CD4-positive, alpha-beta memory T cell (primary cell): Measurements from ENCODE around the gene ASCL2. TPM values are rescaled to one million over a fixed set of nuclear protein-coding genes. Genes with fewer than 3 reads are reported as not detected.
A peak's percentile ranks its signal among the peaks of the same experiment; 100 is the strongest.

Experiments
- CTCF ChIA-PET: fragments of 350-600 bp; sonication (Branson Sonifier 250); formaldehyde crosslinking; loops from one replicate; lab custom pipeline; 2021; ENCODE audit warnings: inconsistent platforms; ENCODE audit not compliant: partially characterized antibody; lab: Charles Lee
- POLR2A ChIA-PET: fragments of 350-600 bp; sonication (Branson Sonifier 250); formaldehyde crosslinking; loops from one replicate; lab custom pipeline; 2021; ENCODE audit not compliant: partially characterized antibody; lab: Charles Lee
- DNase-seq, 5 donors: peaks; one replicate each; pipeline versions ENCODE4 v3.0.0 to v3.0.0-alpha.2; 2020 to 2022; ENCODE audit warnings: mixed read lengths in 1 of 5
- H3K27ac ChIP-seq: one replicate; pipeline ENCODE4 v1.7.0; 2013; ENCODE audit warnings: low read depth, low read length
- H3K27me3 ChIP-seq: 2 replicates; pipeline ENCODE4 v1.7.0; 2013; ENCODE audit warnings: mild to moderate bottlenecking, low read length, moderate library complexity; ENCODE audit not compliant: insufficient read depth
- H3K36me3 ChIP-seq: 2 replicates; pipeline ENCODE4 v1.7.0; 2013; ENCODE audit warnings: mild to moderate bottlenecking, low read length, moderate library complexity; ENCODE audit not compliant: insufficient read depth
- H3K4me1 ChIP-seq: 2 replicates; pipeline ENCODE4 v1.7.0; 2013; ENCODE audit warnings: mild to moderate bottlenecking, low read length, moderate library complexity; ENCODE audit not compliant: insufficient read depth
- H3K4me3 ChIP-seq, 2 donors: one replicate each; pipeline ENCODE4 v1.7.0; 2013; ENCODE audit warnings: low read length in 2 of 2, mild to moderate bottlenecking in 1 of 2
- H3K9me3 ChIP-seq, 2 donors: one replicate each; pipeline ENCODE4 v1.7.0; 2013; ENCODE audit warnings: low read length in 2 of 2, control low read depth in 1 of 2; ENCODE audit not compliant: control insufficient read depth in 1 of 2
- H3K27ac Mint-ChIP-seq, 7 donors: one replicate each; pipeline ENCODE4 v1.8.0; 2020 to 2021; ENCODE audit warnings: mixed read lengths in 7 of 7, mild to moderate bottlenecking in 6 of 7, inconsistent platforms in 3 of 7, moderate library complexity in 3 of 7
- H3K27me3 Mint-ChIP-seq, 2 donors: one replicate each; pipeline ENCODE4 v1.8.0; 2020 to 2021; ENCODE audit warnings: mixed read lengths in 2 of 2
- H3K36me3 Mint-ChIP-seq, 2 donors: one replicate each; pipeline ENCODE4 v1.8.0; 2020 to 2021; ENCODE audit warnings: mixed read lengths in 2 of 2, inconsistent platforms in 1 of 2, mild to moderate bottlenecking in 1 of 2
- H3K4me1 Mint-ChIP-seq, 4 donors: one replicate each; pipeline ENCODE4 v1.8.0; 2020 to 2021; ENCODE audit warnings: mixed read lengths in 4 of 4, mild to moderate bottlenecking in 1 of 4
- H3K4me3 Mint-ChIP-seq, 8 donors: one replicate each; pipeline ENCODE4 v1.8.0; 2020 to 2021; ENCODE audit warnings: mixed read lengths in 8 of 8, mild to moderate bottlenecking in 7 of 8, moderate library complexity in 6 of 8, inconsistent platforms in 3 of 8
- H3K9me3 Mint-ChIP-seq, 8 donors: one replicate each; pipeline ENCODE4 v1.8.0; 2020 to 2021; ENCODE audit warnings: mixed read lengths in 8 of 8, mild to moderate bottlenecking in 5 of 8, inconsistent platforms in 3 of 8, moderate library complexity in 1 of 8
- intact Hi-C: fragments of 100-400 bp; cut with micrococcal nuclease; formaldehyde crosslinking; loops from one replicate; pipeline ENCODE4 v1.15.1; 2023
- polyA plus RNA-seq, 2 donors: library from polyadenylated mRNA; unstranded; fragments of 300-500 nt; fragmentation: Illumina TruSeq; gene quantifications; one replicate each; pipeline ENCODE4 v1.2.3, GENCODE V29; 2021
- total RNA-seq, 2 experiments: library from RNA; stranded (reverse); gene quantifications; one replicate each; pipeline ENCODE4 v1.2.3, GENCODE V29; 2021

ASCL2 gene
- total and polyA plus RNA-seq, 4 experiments from 2014 or later: 0.29 to 0.57 TPM; not detected in 2

GRCh38 chr11:2308713-2309112 is 38.3 kb upstream of the ASCL2 start:
- H3K4me1 ChIP-seq: peaks cover 41% of the 10 kb centered on the region
- peaks cover 4 to 5% of the 10 kb centered on the region in 2 donors for H3K36me3 Mint-ChIP-seq
- POLR2A ChIA-PET: interaction anchor here (1.0 kb wide), 1 partner anchor 91 kb away, joined by 4 read pairs; the partner anchor contains the start of gene TSSC4

DNA sequence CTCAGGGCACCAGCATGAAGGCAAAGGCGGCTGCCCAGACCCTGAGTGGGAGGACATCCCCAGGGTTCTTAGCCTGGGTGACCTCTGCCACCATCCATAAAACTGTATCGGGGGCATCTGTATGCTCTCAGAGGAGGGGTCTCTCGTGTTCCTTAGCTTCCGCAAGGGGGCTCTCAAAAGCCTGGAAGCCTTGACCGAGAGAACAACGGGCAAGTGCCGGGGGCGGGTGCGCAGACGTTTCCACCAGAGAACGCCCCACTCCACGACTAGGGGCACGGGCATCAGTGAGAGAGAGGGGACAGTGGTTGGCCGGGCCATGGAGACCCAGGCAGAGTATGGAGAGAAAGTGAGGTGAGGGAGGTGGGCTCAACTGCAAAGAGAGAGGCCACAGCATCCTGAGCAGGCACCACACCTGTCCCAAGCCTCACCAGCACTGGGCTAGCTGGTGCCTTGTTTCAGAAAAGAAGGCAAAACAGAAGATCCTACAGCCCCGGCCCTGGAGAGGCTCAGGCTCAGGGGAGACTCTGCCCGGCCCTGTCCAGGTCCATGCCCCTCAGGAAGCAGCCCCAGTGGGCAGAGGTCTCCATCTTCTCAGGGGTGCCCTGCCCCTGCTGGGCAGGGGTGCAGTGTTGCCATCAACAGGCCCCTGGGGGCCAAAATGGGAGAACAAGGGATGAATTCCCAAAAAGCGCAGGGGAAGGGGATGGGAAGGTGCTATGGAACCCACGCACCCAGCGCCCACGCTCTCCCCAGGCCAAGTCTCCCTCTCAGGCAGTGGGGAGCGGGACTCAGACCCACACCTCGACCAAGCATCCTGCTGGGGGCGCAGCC is 37.3 kb upstream of the ASCL2 start:
- POLR2A ChIA-PET: interaction anchor here (3.6 kb wide), 1 partner anchor 12 kb away, joined by 20 read pairs; no protein-coding TSS in a partner anchor
- Histone ChIP-seq H3K4me3 (no peak overlapping the region), H3K4me1 (peaks cover 51% of the 10 kb centered on the region), H3K36me3 (no peaks in the 10 kb centered on the region), H3K27ac (no peak overlapping the region), H3K9me3 (no peaks in the 10 kb centered on the region), H3K27me3 (no peaks in the 10 kb centered on the region)
- Mint-ChIP-seq H3K4me3 (peak overlapping the region in 2 of 8 donors; percentile 15 to 22), H3K9me3 (no peaks in the 10 kb centered on the region), H3K27ac (peak overlapping the region in 4 of 7 donors; percentile 13 to 64 (median 52)), H3K27me3 (no peaks in the 10 kb centered on the region), H3K4me1 (peaks cover 13 to 37% (median 27%) of the 10 kb centered on the region in 4 donors), H3K36me3 (peaks cover 4 to 5% of the 10 kb centered on the region in 2 donors)
- intact Hi-C loops: no loop called here
- CTCF ChIA-PET: interaction anchor here (3.2 to 8.6 kb wide), 3 partner anchors 9 to 112 kb away, joined by 19 to 262 read pairs (median 30); partner anchors contain the start of gene TSSC4
- DNase-seq: peak in 1 of 5 donors; percentile 11

More at GRCh38 chr11:2308713-2309112, 38.3 kb upstream of the ASCL2 start:
- no peak overlapping the region for H3K4me3 ChIP-seq
- H3K36me3 ChIP-seq: no peaks in the 10 kb centered on the region
- H3K27me3 ChIP-seq: no peaks in the 10 kb centered on the region
- no peak overlapping the region for H3K27ac ChIP-seq
- no peaks in the 10 kb centered on the region for H3K9me3 ChIP-seq
- Mint-ChIP-seq H3K4me1 (peaks cover 11 to 27% (median 20%) of the 10 kb centered on the region in 4 donors), H3K9me3 (no peaks in the 10 kb centered on the region), H3K27ac (no peak overlapping the region), H3K4me3 (no peak overlapping the region), H3K27me3 (no peaks in the 10 kb centered on the region)
- peak in 1 of 5 donors; percentile 28 for DNase-seq
- intact Hi-C loops: no loop called here
- CTCF ChIA-PET: interaction anchor here (2.9 to 8.6 kb wide), 2 partner anchors 111 kb away, joined by 15 to 262 read pairs; no protein-coding TSS in a partner anchor

DNA sequence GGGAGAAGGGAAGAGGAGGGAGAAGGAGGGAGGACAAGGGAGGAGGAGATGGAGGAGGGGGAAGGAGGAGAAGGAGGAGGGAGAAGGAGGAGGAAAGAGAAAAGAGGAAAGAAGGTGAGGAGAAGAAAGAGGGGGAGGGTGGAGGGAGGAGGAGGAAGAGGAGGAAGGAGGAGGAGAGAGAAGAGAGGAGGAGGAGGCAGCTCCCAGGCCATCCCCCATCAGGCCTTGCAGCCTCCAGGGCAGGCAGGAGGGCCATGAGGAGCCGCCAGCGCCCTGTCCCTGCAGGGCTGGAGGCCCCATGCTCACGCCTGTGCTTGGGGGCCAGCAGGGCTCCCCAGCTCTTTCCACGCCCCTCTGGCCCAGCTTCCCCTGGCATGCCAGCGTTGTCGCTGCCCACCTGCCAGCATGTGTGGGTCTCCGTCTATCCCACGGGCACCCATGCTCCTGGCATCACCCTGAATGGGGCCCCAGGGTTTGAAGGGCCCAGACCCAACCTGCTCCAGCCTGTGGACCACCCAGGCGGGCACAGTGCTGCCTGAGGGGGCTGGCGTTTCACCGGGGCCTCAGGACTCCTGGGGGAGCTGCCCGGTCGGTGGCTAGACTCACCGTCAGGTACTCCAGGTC is 36.6 kb upstream of the ASCL2 start:
- peak in 1 of 5 donors; percentile 11 for DNase-seq
- intact Hi-C loops: no loop called here
- Mint-ChIP-seq H3K27ac (peak overlapping the region in 2 of 7 donors; percentile 13 to 76), H3K4me3 (no peak overlapping the region), H3K4me1 (peaks cover 16 to 44% (median 30%) of the 10 kb centered on the region in 4 donors), H3K27me3 (no peaks in the 10 kb centered on the region), H3K9me3 (no peaks in the 10 kb centered on the region), H3K36me3 (peaks cover 4 to 8% of the 10 kb centered on the region in 2 donors)
- H3K27me3 ChIP-seq: no peaks in the 10 kb centered on the region
- H3K4me1 ChIP-seq: peaks cover 58% of the 10 kb centered on the region
- ChIA-PET CTCF (interaction anchor here (2.3 to 8.6 kb wide), 4 partner anchors 10 to 120 kb away, joined by 8 to 262 read pairs (median 24); partner anchors contain the start of gene TSSC4), POLR2A (interaction anchor here (1.2 to 3.6 kb wide), 4 partner anchors 10 to 93 kb away, joined by 3 to 33 read pairs (median 12); partner anchors contain the start of gene TSSC4)
- no peak overlapping the region for H3K4me3 ChIP-seq
- no peaks in the 10 kb centered on the region for H3K9me3 ChIP-seq
- H3K27ac ChIP-seq: no peak overlapping the region
- H3K36me3 ChIP-seq: no peaks in the 10 kb centered on the region

- H3K27ac ChIP-seq: peak overlapping the region; percentile 52
- H3K4me3 Mint-ChIP-seq: peak overlapping the region in 7 of 8 donors; percentile 77 to 91 (median 83)
- H3K9me3 ChIP-seq: no peaks in the 10 kb centered on the region
- intact Hi-C loops: no loop called here
- no peaks in the 10 kb centered on the region for H3K9me3 Mint-ChIP-seq
- peaks cover 4 to 13% of the 10 kb centered on the region in 2 donors for H3K36me3 Mint-ChIP-seq
- H3K27ac Mint-ChIP-seq: peak overlapping the region; percentile 73 to 96 (median 89)
- ChIA-PET CTCF (interaction anchor here (0.8 to 8.6 kb wide), 18 partner anchors 10 to 581 kb away, joined by 3 to 262 read pairs (median 9); partner anchors contain the start of gene TSSC4), POLR2A (interaction anchor here (1.1 to 5.6 kb wide), 8 partner anchors 10 to 113 kb away, joined by 3 to 37 read pairs (median 14); partner anchors contain the start of genes CD81 and TSSC4)
- H3K4me3 ChIP-seq: peak overlapping the region in 1 of 2 donors; percentile 48
- no peaks in the 10 kb centered on the region for H3K27me3 ChIP-seq
- peaks cover 21 to 50% (median 34%) of the 10 kb centered on the region in 4 donors for H3K4me1 Mint-ChIP-seq
- no peaks in the 10 kb centered on the region for H3K27me3 Mint-ChIP-seq
- no peaks in the 10 kb centered on the region for H3K36me3 ChIP-seq
- peaks cover 63% of the 10 kb centered on the region for H3K4me1 ChIP-seq
- DNase-seq: no peak
Observed at GRCh38 chr11:2306452-2306823, 36.0 kb upstream of the ASCL2 start.

- ChIA-PET POLR2A (interaction anchor here (0.7 to 5.6 kb wide), 12 partner anchors 9 to 114 kb away, joined by 3 to 37 read pairs (median 6); partner anchors contain the start of genes CD81 and TSSC4), CTCF (interaction anchor here (0.8 to 8.6 kb wide), 27 partner anchors 10 to 582 kb away, joined by 3 to 262 read pairs (median 5); partner anchors contain the start of gene TSSC4)
- Mint-ChIP-seq H3K9me3 (no peaks in the 10 kb centered on the region), H3K4me1 (peaks cover 21 to 53% (median 36%) of the 10 kb centered on the region in 4 donors), H3K36me3 (peaks cover 4 to 14% of the 10 kb centered on the region in 2 donors), H3K27ac (peak overlapping the region; percentile 73 to 96 (median 89)), H3K4me3 (peak overlapping the region; percentile 63 to 91 (median 83)), H3K27me3 (no peaks in the 10 kb centered on the region)
- intact Hi-C loops: loop anchor here (1.0 to 2.0 kb wide), 3 partner anchors 94 to 225 kb away; partner anchors contain the start of gene TSSC4
- Histone ChIP-seq H3K4me3 (peak overlapping the region; percentile 44 to 48), H3K4me1 (peaks cover 69% of the 10 kb centered on the region), H3K27ac (peak overlapping the region; percentile 52), H3K27me3 (no peaks in the 10 kb centered on the region), H3K9me3 (no peaks in the 10 kb centered on the region), H3K36me3 (no peaks in the 10 kb centered on the region)
- DNase-seq: peak; percentile 24 to 43 (median 28)
Observed at GRCh38 chr11:2305788-2306451, 35.5 kb upstream of the ASCL2 start.

DNA sequence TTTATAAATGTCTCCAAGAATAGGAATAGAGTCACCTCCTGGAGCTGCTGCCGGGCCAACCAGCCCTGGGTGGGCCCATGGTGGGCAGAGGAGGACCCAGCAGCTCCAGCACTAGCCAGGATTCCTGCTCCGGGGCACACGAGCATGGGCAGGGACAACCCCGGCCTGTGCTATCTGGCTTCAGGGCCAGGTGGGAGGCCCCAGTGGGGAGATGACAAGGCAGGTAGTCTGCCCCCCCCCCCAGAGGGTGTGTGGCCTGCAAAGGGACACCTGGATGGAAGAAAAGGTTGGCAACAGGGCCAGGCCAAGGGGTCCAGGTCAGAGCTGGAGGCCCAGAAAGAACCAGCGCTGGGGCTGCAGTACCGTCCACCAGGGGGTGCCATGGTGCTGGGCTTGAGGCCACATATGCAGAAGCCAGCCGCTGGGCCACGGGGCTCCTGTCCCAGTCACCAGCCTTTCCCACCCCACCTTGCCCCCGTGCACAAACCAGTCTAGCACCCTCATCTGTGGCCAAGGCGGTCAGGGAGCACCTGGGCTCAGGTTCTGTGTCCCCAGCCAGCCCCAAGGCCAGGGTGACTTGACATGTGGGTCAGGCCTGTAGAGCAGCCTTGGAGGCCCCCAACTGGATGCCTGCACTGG is 34.9 kb upstream of the ASCL2 start:
- Histone ChIP-seq H3K4me3 (peak overlapping the region; percentile 44 to 48), H3K4me1 (peaks cover 75% of the 10 kb centered on the region), H3K36me3 (no peaks in the 10 kb centered on the region), H3K9me3 (no peaks in the 10 kb centered on the region), H3K27ac (peak overlapping the region; percentile 52), H3K27me3 (no peaks in the 10 kb centered on the region)
- Mint-ChIP-seq H3K36me3 (peaks cover 4 to 14% of the 10 kb centered on the region in 2 donors), H3K9me3 (no peaks in the 10 kb centered on the region), H3K4me1 (peaks cover 24 to 57% (median 41%) of the 10 kb centered on the region in 4 donors), H3K27ac (peak overlapping the region; percentile 29 to 89 (median 66)), H3K27me3 (no peaks in the 10 kb centered on the region), H3K4me3 (peak overlapping the region; percentile 63 to 91 (median 83))
- peak; percentile 71 to 79 (median 74) for DNase-seq
- POLR2A ChIA-PET: interaction anchor here (0.7 to 5.6 kb wide), 12 partner anchors 8 to 114 kb away, joined by 3 to 37 read pairs (median 6); partner anchors contain the start of genes CD81 and TSSC4
- CTCF ChIA-PET: interaction anchor here (0.8 to 8.6 kb wide), 40 partner anchors 8 to 598 kb away, joined by 3 to 262 read pairs (median 4); partner anchors contain the start of genes CD81 and TSSC4
- intact Hi-C loops: loop anchor here (1.0 to 2.0 kb wide), 3 partner anchors 95 to 226 kb away; partner anchors contain the start of gene TSSC4
